GM12865 (cell line): ENCODE results near the gene RBM22.

Source experiments
- DNase-seq: peaks from one replicate; pipeline ENCODE4 v3.0.0; 2010; ENCODE audit warnings: low read depth
- H3K4me3 ChIP-seq: 2 replicates; pipeline ENCODE4 v1.5.1; 2011; ENCODE audit warnings: mild to moderate bottlenecking, low read depth, low read length, control low read depth
- TF ChIP-seq, protein P1 (sequence below): IDR thresholded peaks from 2 replicates; pipeline ENCODE4 v1.5.1; 2011; ENCODE audit warnings: low read length, control low read depth, low read depth, inconsistent platforms; ENCODE audit not compliant: insufficient read depth; ENCODE audit errors: missing control alignments

RBM22 gene

GRCh38 chr5:150648294-150649107 lies 52.4 kb downstream of the RBM22 start:
- no peak for DNase-seq
- TF ChIP-seq, protein P1, sequence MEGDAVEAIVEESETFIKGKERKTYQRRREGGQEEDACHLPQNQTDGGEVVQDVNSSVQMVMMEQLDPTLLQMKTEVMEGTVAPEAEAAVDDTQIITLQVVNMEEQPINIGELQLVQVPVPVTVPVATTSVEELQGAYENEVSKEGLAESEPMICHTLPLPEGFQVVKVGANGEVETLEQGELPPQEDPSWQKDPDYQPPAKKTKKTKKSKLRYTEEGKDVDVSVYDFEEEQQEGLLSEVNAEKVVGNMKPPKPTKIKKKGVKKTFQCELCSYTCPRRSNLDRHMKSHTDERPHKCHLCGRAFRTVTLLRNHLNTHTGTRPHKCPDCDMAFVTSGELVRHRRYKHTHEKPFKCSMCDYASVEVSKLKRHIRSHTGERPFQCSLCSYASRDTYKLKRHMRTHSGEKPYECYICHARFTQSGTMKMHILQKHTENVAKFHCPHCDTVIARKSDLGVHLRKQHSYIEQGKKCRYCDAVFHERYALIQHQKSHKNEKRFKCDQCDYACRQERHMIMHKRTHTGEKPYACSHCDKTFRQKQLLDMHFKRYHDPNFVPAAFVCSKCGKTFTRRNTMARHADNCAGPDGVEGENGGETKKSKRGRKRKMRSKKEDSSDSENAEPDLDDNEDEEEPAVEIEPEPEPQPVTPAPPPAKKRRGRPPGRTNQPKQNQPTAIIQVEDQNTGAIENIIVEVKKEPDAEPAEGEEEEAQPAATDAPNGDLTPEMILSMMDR: no peak

GRCh38 chr5:150647275-150648251 lies 53.3 kb downstream of the RBM22 start:
- DNase-seq: no peak
- TF ChIP-seq, protein P1: no peak
- H3K4me3 ChIP-seq: no peak overlapping the region

More at GRCh38 chr5:150648294-150649107, 52.4 kb downstream of the RBM22 start:
- no peak overlapping the region for H3K4me3 ChIP-seq

DNA sequence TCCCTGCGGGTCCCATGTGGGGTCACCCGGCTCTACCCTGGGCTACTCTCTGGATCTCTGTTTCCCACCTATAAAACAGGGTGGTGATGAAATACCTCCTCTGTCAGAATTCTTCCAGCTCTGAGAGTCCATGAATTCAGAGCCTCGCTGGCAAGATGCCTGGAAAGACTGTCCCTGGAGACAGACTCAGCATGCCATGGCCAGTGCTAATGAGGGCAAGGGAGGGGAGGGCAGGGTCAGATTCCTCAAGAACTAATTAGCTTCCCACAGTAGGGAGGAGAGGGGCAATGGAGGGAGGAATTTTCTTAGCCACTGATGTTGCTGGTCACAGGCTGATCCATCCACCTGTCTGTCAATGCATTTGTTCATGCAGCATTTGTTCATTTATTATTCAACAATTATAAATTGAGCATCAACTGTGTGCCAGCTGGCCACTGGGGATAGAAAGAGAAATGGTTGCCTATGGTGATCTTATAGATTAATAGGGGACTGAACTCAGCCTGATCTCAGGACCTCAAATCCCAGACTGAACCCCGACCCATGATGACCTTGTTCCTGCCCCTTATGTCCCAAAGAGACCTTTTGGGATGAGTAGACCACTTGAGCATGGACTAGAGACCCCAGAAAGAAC lies 55.7 kb downstream of the RBM22 start:
- DNase-seq: no peak
- TF ChIP-seq, protein P1: no peak
- no peak overlapping the region for H3K4me3 ChIP-seq

DNA sequence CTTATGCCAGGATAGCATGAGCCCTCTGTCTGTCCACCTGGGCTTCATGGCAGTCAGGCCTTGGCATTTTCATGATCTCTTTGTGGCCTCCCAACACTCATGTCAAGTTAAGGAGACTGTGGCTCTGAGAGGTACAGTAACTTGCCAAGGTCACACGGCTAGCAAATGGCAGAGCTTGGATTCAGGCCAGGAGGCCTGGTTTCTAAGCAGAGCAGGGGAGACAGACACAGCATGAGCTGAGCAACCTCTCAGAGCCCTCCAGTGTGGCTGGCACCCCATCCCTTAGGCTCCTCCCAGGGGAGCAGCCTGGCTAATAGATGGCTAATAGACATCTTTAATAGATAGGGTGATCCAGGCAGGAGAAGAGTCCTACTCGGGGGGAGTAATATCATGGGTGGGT lies 56.3 kb downstream of the RBM22 start:
- no peak for DNase-seq
- no peak overlapping the region for H3K4me3 ChIP-seq
- TF ChIP-seq, protein P1: no peak

- H3K4me3 ChIP-seq: no peak overlapping the region
- TF ChIP-seq, protein P1: no peak
- no peak for DNase-seq
Measured at GRCh38 chr5:150644058-150644457, 56.8 kb downstream of the RBM22 start.

- no peak for DNase-seq
- TF ChIP-seq, protein P1: no peak
- no peak overlapping the region for H3K4me3 ChIP-seq
Measured at GRCh38 chr5:150642991-150643710, 57.7 kb downstream of the RBM22 start.
